ENCODE measurements around the gene NUTM2A. TPM values are rescaled to one million over a fixed set of nuclear protein-coding genes. Genes with fewer than 3 reads are reported as not detected.

Gene NUTM2A
- total and polyA plus RNA-seq, 2 experiments from 2014 or later: 0.16 to 1.5 TPM

Other genes starting within 250 kb of the NUTM2A start
- not detected in 2 replicates for gene FAM25A, start 205.2 kb upstream of the NUTM2A start, total RNA-seq
- 0.57 TPM in 1 of 2 replicates, not detected in the other for gene FAM25A, start 205.2 kb upstream of the NUTM2A start, polyA plus RNA-seq
- gene GLUD1, start 130.6 kb upstream of the NUTM2A start, total RNA-seq: 695 and 698 TPM in 2 replicates
- gene GLUD1, start 130.6 kb upstream of the NUTM2A start, polyA plus RNA-seq: 100 and 178 TPM in 2 replicates
- 43.3 and 44.5 TPM in 2 replicates for gene SHLD2, start 130.2 kb upstream of the NUTM2A start, total RNA-seq
- gene SHLD2, start 130.2 kb upstream of the NUTM2A start, polyA plus RNA-seq: 21.5 and 22.9 TPM in 2 replicates
- 5.0 and 5.3 TPM in 2 replicates for gene NUTM2D, start 132.3 kb downstream of the NUTM2A start, total RNA-seq
- gene NUTM2D, start 132.3 kb downstream of the NUTM2A start, polyA plus RNA-seq: 0.30 and 0.42 TPM in 2 replicates

Measured in hepatocyte (in vitro differentiated cells).